ENCODE data around the gene C2orf80. TPM values are rescaled to one million over a fixed set of nuclear protein-coding genes. Genes with fewer than 3 reads are reported as not detected.
"Not testable (repeated sequence)": the region's sequence is repeated elsewhere in the genome, so short reads cannot be mapped to it uniquely, and the experiment has no call there.

Gene C2orf80
- total and polyA plus RNA-seq, 2 experiments from 2014 or later: 0.92 TPM; not detected in 1

GRCh38 chr2:208222351-208222750 lies 32.5 kb upstream of the C2orf80 start:
- Mint-ChIP-seq H3K4me3 (no peak overlapping the region), H3K4me1 (no peaks in the 10 kb centered on the region; the same call in 2 of the 3 replicates), H3K27me3 (ENCODE audit: insufficient read depth, low read depth, poor library complexity) (peaks cover 5% of the 10 kb centered on the region), H3K27ac (no peak overlapping the region), H3K36me3 (ENCODE audit: low read depth) (peaks cover 10% of the 10 kb centered on the region), H3K9me3 (peaks cover 12% of the 10 kb centered on the region)
- DNase-seq (ENCODE audit: low spot score) (no peak), ATAC-seq (no peak)
- H3K9me2 ChIP-seq (ENCODE audit: insufficient read depth): peaks cover 6% of the 10 kb centered on the region; the same call in 1 of the 2 replicates
- no peak overlapping the region for H3K4me2 ChIP-seq
- H2AFZ ChIP-seq: no peak overlapping the region
- no peaks in the 10 kb centered on the region for H3K4me1 ChIP-seq (ENCODE audit: insufficient read depth)
- no peaks in the 10 kb centered on the region for H3K27me3 ChIP-seq (ENCODE audit: insufficient read depth)
- TF ChIP-seq JUNB (IDR thresholded peaks at IDR 0.05; ENCODE audit: unreplicated experiment) (no peak), CTCF (conservative IDR thresholded peaks at IDR 0.05; ENCODE audit: low read depth in 2 of 2) (no peak), POLR2AphosphoS5 (IDR thresholded peaks at IDR 0.05; ENCODE audit: low read depth) (no peak)
- H3K4me3 ChIP-seq: no peak overlapping the region
- H3K36me3 ChIP-seq (ENCODE audit: insufficient read depth): no peaks in the 10 kb centered on the region
- H4K20me1 ChIP-seq (replicated peaks; ENCODE audit: insufficient read depth): no peaks in the 10 kb centered on the region
- no peaks in the 10 kb centered on the region for H3F3A ChIP-seq (replicated peaks; ENCODE audit: low read depth)
- H3K79me2 ChIP-seq (replicated peaks; ENCODE audit: insufficient read depth): no peaks in the 10 kb centered on the region
- H3K27ac ChIP-seq (ENCODE audit: low read depth): no peak overlapping the region

- not testable (repeated sequence) for H3K27ac Mint-ChIP-seq; H3K27ac ChIP-seq (ENCODE audit: low read depth); H3K4me3 ChIP-seq; H3K4me1 ChIP-seq (ENCODE audit: insufficient read depth); ATAC-seq; H4K20me1 ChIP-seq (replicated peaks; ENCODE audit: insufficient read depth); H3K9me2 ChIP-seq (ENCODE audit: insufficient read depth); H3K27me3 ChIP-seq (ENCODE audit: insufficient read depth); H3K36me3 Mint-ChIP-seq (ENCODE audit: low read depth); H3K4me3 Mint-ChIP-seq; H3K9me3 Mint-ChIP-seq; DNase-seq (ENCODE audit: low spot score); H3K4me1 Mint-ChIP-seq; H3F3A ChIP-seq (replicated peaks; ENCODE audit: low read depth); H3K79me2 ChIP-seq (replicated peaks; ENCODE audit: insufficient read depth); H2AFZ ChIP-seq; H3K4me2 ChIP-seq; H3K27me3 Mint-ChIP-seq (ENCODE audit: insufficient read depth, low read depth, poor library complexity); H3K36me3 ChIP-seq (ENCODE audit: insufficient read depth)
Observed at GRCh38 chr2:208221873-208222272, 32.0 kb upstream of the C2orf80 start.

- ATAC-seq: no peak
- no peak overlapping the region for H3K4me2 ChIP-seq
- no peak overlapping the region for H3K27ac Mint-ChIP-seq
- DNase-seq (ENCODE audit: low spot score): no peak
- no peaks in the 10 kb centered on the region for H4K20me1 ChIP-seq (replicated peaks; ENCODE audit: insufficient read depth)
- H3K27ac ChIP-seq (ENCODE audit: low read depth): no peak overlapping the region
- no peaks in the 10 kb centered on the region for H3F3A ChIP-seq (replicated peaks; ENCODE audit: low read depth)
- no peak overlapping the region for H3K4me3 Mint-ChIP-seq
- no peaks in the 10 kb centered on the region; the same call in 2 of the 3 replicates for H3K4me1 Mint-ChIP-seq
- no peaks in the 10 kb centered on the region for H3K9me3 Mint-ChIP-seq
- H3K9me2 ChIP-seq (ENCODE audit: insufficient read depth): no peaks in the 10 kb centered on the region; the same call in 1 of the 2 replicates
- no peaks in the 10 kb centered on the region for H3K36me3 Mint-ChIP-seq (ENCODE audit: low read depth)
- no peaks in the 10 kb centered on the region for H3K79me2 ChIP-seq (replicated peaks; ENCODE audit: insufficient read depth)
- H3K27me3 Mint-ChIP-seq (ENCODE audit: insufficient read depth, low read depth, poor library complexity): peaks cover 3% of the 10 kb centered on the region
- TF ChIP-seq REST (IDR thresholded peaks at IDR 0.05; ENCODE audit: unreplicated experiment) (no peak), CTCF (conservative IDR thresholded peaks at IDR 0.05; ENCODE audit: low read depth in 2 of 2) (no peak)
- H3K36me3 ChIP-seq (ENCODE audit: insufficient read depth): no peaks in the 10 kb centered on the region
- peak overlapping the region; percentile 14; the same call in 1 of the 2 replicates for H2AFZ ChIP-seq
- peaks cover 8% of the 10 kb centered on the region; the same call in 1 of the 2 replicates for H3K4me1 ChIP-seq (ENCODE audit: insufficient read depth)
- H3K4me3 ChIP-seq: no peak overlapping the region
- H3K27me3 ChIP-seq (ENCODE audit: insufficient read depth): no peaks in the 10 kb centered on the region
Observed at GRCh38 chr2:208210688-208211451, 21.0 kb upstream of the C2orf80 start.

Measured in GM23338 (cell line).